HEK293 (cell line): ENCODE results near the gene NBPF1.
"Not testable (repeated sequence)": the region's sequence is repeated elsewhere in the genome, so short reads cannot be mapped to it uniquely, and the experiment has no call there.

ENCODE experiments used
- CTCF ChIP-seq: fragments of 450-650 bp; formaldehyde crosslinking; IDR thresholded peaks from 2 replicates; pipeline ENCODE4 v1.5.1; 2016; ENCODE audit warnings: missing biosample characterization, missing genetic modification characterization
- SP2 ChIP-seq: fragments of 450-650 bp; formaldehyde crosslinking; IDR thresholded peaks from 2 replicates; pipeline ENCODE4 v1.5.1; 2016; ENCODE audit warnings: missing biosample characterization, missing genetic modification characterization
- TCF7L2 ChIP-seq: IDR thresholded peaks from 2 replicates; pipeline ENCODE4 v1.6.1; 2011; ENCODE audit warnings: low read depth, mild to moderate bottlenecking, inconsistent platforms, low read length, moderate library complexity, borderline replicate concordance
- ZFP3 ChIP-seq: fragments of 450-650 bp; formaldehyde crosslinking; IDR thresholded peaks from 2 replicates; pipeline ENCODE4 v1.5.1; 2016; ENCODE audit warnings: low read depth, missing biosample characterization, missing genetic modification characterization
- ZNF292 ChIP-seq: fragments of 450-650 bp; formaldehyde crosslinking; IDR thresholded peaks from 2 replicates; pipeline ENCODE4 v1.5.1; 2016; ENCODE audit warnings: low read depth, missing biosample characterization, missing genetic modification characterization, borderline replicate concordance
- ZNF513 ChIP-seq: fragments of 450-650 bp; IDR thresholded peaks from 2 replicates; pipeline ENCODE4 v1.5.1; 2018; ENCODE audit warnings: missing biosample characterization, missing genetic modification characterization
- ZNF514 ChIP-seq: fragments of 450-650 bp; formaldehyde crosslinking; IDR thresholded peaks from 2 replicates; pipeline ENCODE4 v1.5.1; 2016; ENCODE audit warnings: missing biosample characterization, missing genetic modification characterization
- ZNF639 ChIP-seq: fragments of 450-650 bp; formaldehyde crosslinking; IDR thresholded peaks from 2 replicates; pipeline ENCODE4 v1.5.1; 2016; ENCODE audit warnings: missing biosample characterization, missing genetic modification characterization

GRCh38 chr1:16534829-16535456 lies 78.4 kb downstream of the NBPF1 start:
- TF ChIP-seq CTCF (tag by site-specific recombination); ZFP3 (tag by site-specific recombination); ZNF292 (tag by site-specific recombination); TCF7L2; ZNF513 (tag by site-specific recombination); ZNF514 (tag by site-specific recombination): not testable (repeated sequence)
- TF ChIP-seq SP2 (tag by site-specific recombination): peak; percentile 83
- 0 out of 2 replicates have a peak, but pooled peaks have one; percentile 22 for TF ChIP-seq ZNF639 (tag by site-specific recombination)
